Sigmoid colon (tissue), 4 donors: ENCODE measurements around the gene DYSF.

Source experiments
- CTCF ChIP-seq, 4 experiments: fragments of 450-650 bp in 3 of 4; fragments of 200-600 bp in 1 of 4; IDR thresholded peaks; one replicate each; pipeline ENCODE4 v1.5.1; 2016 to 2019; ENCODE audit warnings: antibody characterized with exemption in 4 of 4, mild to moderate bottlenecking in 3 of 4, moderate library complexity in 2 of 4
- EP300 ChIP-seq, 4 donors: sonication (generic); formaldehyde crosslinking; IDR thresholded peaks; one replicate each; pipeline ENCODE4 v1.6.1; 2017; ENCODE audit warnings: antibody characterized with exemption in 4 of 4

- TF ChIP-seq EP300 (IDR thresholded peaks at IDR 0.05), result no peak
- no peak for TF ChIP-seq CTCF (IDR thresholded peaks at IDR 0.05)
Measured at GRCh38 chr2:71474744-71475397, 21.5 kb downstream of the DYSF start.
